ENCODE results near the gene GFI1B.

DNA sequence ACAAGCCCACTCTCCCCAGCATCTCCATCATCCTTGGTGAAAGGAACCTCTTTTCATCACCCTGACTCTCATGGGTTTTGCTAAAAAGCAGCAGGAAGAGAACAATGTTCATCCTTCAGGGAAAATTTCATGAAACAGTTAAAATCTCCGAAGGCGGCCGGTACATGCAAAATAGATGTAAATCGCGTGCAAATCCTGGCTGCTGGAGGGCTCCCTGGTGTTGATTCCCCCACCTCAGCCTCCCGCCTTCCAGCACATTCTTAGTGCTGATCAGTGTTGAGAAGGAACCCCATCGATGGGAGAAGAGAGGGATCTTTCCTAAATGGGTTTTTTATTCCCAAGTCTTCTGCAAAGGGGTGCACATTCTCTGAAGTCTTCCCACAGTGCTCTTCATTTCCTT, 8.7 kb upstream of the GFI1B start:
- TF ChIP-seq, protein P1, sequence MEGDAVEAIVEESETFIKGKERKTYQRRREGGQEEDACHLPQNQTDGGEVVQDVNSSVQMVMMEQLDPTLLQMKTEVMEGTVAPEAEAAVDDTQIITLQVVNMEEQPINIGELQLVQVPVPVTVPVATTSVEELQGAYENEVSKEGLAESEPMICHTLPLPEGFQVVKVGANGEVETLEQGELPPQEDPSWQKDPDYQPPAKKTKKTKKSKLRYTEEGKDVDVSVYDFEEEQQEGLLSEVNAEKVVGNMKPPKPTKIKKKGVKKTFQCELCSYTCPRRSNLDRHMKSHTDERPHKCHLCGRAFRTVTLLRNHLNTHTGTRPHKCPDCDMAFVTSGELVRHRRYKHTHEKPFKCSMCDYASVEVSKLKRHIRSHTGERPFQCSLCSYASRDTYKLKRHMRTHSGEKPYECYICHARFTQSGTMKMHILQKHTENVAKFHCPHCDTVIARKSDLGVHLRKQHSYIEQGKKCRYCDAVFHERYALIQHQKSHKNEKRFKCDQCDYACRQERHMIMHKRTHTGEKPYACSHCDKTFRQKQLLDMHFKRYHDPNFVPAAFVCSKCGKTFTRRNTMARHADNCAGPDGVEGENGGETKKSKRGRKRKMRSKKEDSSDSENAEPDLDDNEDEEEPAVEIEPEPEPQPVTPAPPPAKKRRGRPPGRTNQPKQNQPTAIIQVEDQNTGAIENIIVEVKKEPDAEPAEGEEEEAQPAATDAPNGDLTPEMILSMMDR (IDR thresholded peaks at IDR 0.05 in 8 of 11, conservative IDR thresholded peaks at IDR 0.05 in 3 of 11) = no peak
- no peak for TF ChIP-seq POLR2AphosphoS5 (IDR thresholded peaks at IDR 0.05)
- TF ChIP-seq POLR2A (IDR thresholded peaks at IDR 0.05) = no peak
